ENCODE results near the gene POLA1.

- TF ChIP-seq, protein P1, sequence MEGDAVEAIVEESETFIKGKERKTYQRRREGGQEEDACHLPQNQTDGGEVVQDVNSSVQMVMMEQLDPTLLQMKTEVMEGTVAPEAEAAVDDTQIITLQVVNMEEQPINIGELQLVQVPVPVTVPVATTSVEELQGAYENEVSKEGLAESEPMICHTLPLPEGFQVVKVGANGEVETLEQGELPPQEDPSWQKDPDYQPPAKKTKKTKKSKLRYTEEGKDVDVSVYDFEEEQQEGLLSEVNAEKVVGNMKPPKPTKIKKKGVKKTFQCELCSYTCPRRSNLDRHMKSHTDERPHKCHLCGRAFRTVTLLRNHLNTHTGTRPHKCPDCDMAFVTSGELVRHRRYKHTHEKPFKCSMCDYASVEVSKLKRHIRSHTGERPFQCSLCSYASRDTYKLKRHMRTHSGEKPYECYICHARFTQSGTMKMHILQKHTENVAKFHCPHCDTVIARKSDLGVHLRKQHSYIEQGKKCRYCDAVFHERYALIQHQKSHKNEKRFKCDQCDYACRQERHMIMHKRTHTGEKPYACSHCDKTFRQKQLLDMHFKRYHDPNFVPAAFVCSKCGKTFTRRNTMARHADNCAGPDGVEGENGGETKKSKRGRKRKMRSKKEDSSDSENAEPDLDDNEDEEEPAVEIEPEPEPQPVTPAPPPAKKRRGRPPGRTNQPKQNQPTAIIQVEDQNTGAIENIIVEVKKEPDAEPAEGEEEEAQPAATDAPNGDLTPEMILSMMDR (conservative IDR thresholded peaks at IDR 0.05; ENCODE audit: low read depth, low read length), result no peak
- TF ChIP-seq POLR2A (IDR thresholded peaks at IDR 0.05; ENCODE audit: low read depth, low read length) (no peak), MAFK (IDR thresholded peaks at IDR 0.05; ENCODE audit: low read depth, low read length) (no peak), FOS (IDR thresholded peaks at IDR 0.05; ENCODE audit: low read depth, low read length) (no peak), CHD1 (IDR thresholded peaks at IDR 0.05; ENCODE audit: low read depth, low read length) (no peak)
- TF ChIP-seq, protein P2, sequence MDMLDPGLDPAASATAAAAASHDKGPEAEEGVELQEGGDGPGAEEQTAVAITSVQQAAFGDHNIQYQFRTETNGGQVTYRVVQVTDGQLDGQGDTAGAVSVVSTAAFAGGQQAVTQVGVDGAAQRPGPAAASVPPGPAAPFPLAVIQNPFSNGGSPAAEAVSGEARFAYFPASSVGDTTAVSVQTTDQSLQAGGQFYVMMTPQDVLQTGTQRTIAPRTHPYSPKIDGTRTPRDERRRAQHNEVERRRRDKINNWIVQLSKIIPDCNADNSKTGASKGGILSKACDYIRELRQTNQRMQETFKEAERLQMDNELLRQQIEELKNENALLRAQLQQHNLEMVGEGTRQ (IDR thresholded peaks at IDR 0.05; ENCODE audit: low read depth, low read length), result no peak
Observed at GRCh38 chrX:25028726-25029125, 335.0 kb downstream of the POLA1 start.

All from IMR-90 (cell line).